Colonic mucosa (tissue), 4 donors: ENCODE measurements around the gene UBL7. TPM values are rescaled to one million over a fixed set of nuclear protein-coding genes. Genes with fewer than 3 reads are reported as not detected.
A peak's percentile ranks its signal among the peaks of the same experiment; 100 is the strongest.

Source experiments
- DNase-seq: peaks from one replicate; pipeline ENCODE4 v3.0.0-alpha.2; 2020
- H3K27ac ChIP-seq: fragments of 200-600 bp; one replicate; pipeline ENCODE4 v1.8.0; 2021
- H3K27me3 ChIP-seq: fragments of 200-600 bp; one replicate; pipeline ENCODE4 v1.8.0; 2021
- H3K36me3 ChIP-seq: fragments of 200-600 bp; one replicate; pipeline ENCODE4 v1.8.0; 2021
- H3K4me1 ChIP-seq: fragments of 200-600 bp; one replicate; pipeline ENCODE4 v1.8.0; 2021; ENCODE audit warnings: mild to moderate bottlenecking
- H3K4me3 ChIP-seq: fragments of 200-600 bp; one replicate; pipeline ENCODE4 v1.8.0; 2021
- H3K9ac ChIP-seq, 2 donors: one replicate each; pipeline ENCODE4 v1.7.0; 2013; ENCODE audit warnings: control low read depth in 2 of 2, low read depth in 2 of 2, low read length in 2 of 2
- H3K9me3 ChIP-seq: fragments of 200-600 bp; one replicate; pipeline ENCODE4 v1.8.0; 2021
- CTCF ChIP-seq: fragments of 200-600 bp; IDR thresholded peaks from one replicate; pipeline ENCODE4 v1.8.0; 2022; ENCODE audit warnings: antibody characterized with exemption, mild to moderate bottlenecking
- intact Hi-C: fragments of 100-400 bp; cut with DNase I; formaldehyde crosslinking; loops from one replicate; pipeline ENCODE4 v1.14.1; 2022
- total RNA-seq, 2 donors: library from RNA; stranded (reverse); fragmentation: NEBNext Ultra II Directional in 1 of 2; extraction: Animal tissue kit (Norgen Biotek cat#: 25700) in 1 of 2; gene quantifications; one replicate each; pipeline ENCODE4 v1.2.1, GENCODE V29; 2021
- donor health status: healthy.
- donor health status: DM: no; HTN: no; CAD: no.
- donor health status: DM: no; HTN: no; CAD: no.

The UBL7 gene, protein sequence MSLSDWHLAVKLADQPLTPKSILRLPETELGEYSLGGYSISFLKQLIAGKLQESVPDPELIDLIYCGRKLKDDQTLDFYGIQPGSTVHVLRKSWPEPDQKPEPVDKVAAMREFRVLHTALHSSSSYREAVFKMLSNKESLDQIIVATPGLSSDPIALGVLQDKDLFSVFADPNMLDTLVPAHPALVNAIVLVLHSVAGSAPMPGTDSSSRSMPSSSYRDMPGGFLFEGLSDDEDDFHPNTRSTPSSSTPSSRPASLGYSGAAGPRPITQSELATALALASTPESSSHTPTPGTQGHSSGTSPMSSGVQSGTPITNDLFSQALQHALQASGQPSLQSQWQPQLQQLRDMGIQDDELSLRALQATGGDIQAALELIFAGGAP
- total RNA-seq, result 10 to 100 TPM; 32.2 to 43.8 TPM

DNA sequence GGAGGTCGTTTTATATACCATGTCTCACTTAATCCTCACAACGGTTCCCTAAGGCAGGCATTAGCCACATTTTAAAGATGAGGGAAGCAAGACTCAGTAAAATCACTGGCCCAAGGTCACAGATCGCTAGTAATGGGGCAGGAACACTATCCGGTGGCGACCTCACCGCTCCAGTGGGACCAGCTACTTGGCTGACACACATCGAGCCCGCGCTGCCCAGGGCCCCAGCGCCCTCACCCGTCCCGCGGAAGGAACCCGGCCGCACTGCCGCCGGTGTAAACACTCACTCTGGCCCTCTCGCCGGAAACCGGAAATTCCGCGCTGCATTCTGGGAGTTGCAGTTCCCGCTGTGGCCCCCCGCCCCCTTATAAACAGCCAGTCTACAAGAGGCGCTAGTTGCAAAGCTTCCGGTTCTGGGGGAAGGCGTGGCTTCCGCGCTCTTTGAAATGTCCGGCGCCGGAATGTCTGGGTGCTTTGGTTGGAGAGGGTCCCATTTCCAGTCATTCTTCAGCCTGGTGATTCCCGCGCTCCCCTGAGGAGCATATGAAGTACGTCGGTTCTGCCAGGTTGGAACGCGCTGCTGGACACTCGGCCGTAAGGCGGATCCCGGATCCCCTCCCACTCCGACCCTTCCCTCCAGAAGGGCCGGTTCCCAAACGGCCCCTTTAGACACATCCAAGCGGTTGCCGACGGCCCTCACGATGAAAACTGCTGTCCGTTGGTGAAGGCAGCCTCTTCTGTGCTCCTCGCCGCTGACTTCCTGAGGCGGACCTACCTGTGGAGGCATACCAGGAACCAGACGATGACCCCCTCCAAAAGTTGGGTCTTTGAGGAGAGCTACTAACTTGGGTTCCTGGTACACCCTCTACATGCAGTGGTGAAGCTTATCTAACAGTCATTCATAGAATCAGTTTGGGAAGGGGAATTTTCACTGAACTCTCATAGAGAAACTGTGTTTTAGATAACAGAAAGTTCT is at the start of gene UBL7:
TSS of gene UBL7 (minus strand) at position 290 of the 976 bp plus-strand sequence. CDS start 2,293 bp downstream, outside the sequence.
- no peak for TF ChIP-seq CTCF
- Histone ChIP-seq H3K9ac (peak within 1 kb of the TSS; percentile 87 to 96), H3K27ac (peak within 1 kb of the TSS; percentile 43), H3K27me3 (no peaks in the 10 kb centered on the region), H3K4me3 (peak within 1 kb of the TSS; percentile 60), H3K4me1 (no peaks in the 10 kb centered on the region), H3K9me3 (no peaks in the 10 kb centered on the region), H3K36me3 (no peaks in the 10 kb centered on the region)
- peak; percentile 99 for DNase-seq
- intact Hi-C loops, result loop anchor here (10.0 kb wide), 2 partner anchors 84 to 154 kb away; partner anchors contain the start of genes ARID3B and CLK3

DNA sequence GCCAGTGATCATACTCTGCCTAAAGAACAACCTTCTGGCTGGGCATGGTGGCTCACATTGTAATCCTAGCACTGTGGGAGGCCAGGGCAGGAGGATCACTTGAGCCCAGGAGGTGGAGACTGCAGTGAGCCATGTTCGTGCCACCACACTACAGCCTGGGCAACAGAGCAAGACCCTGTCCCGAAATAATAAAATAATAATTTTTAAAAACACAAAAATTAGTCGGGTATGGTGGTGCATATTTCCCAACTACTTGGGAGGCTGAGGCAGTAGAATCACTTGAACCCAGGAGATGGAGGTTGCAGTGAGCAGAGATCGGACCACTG is 45.5 kb upstream of the UBL7 start:
- Histone ChIP-seq H3K9me3 (no peaks in the 10 kb centered on the region), H3K27ac (no peak overlapping the region), H3K36me3 (no peaks in the 10 kb centered on the region), H3K4me3 (no peak overlapping the region), H3K4me1 (no peaks in the 10 kb centered on the region), H3K9ac (peak overlapping the region in 1 of 2 donors; percentile 12), H3K27me3 (no peaks in the 10 kb centered on the region)
- intact Hi-C loops, result no loop called here
- no peak for DNase-seq
- TF ChIP-seq CTCF, result no peak

DNA sequence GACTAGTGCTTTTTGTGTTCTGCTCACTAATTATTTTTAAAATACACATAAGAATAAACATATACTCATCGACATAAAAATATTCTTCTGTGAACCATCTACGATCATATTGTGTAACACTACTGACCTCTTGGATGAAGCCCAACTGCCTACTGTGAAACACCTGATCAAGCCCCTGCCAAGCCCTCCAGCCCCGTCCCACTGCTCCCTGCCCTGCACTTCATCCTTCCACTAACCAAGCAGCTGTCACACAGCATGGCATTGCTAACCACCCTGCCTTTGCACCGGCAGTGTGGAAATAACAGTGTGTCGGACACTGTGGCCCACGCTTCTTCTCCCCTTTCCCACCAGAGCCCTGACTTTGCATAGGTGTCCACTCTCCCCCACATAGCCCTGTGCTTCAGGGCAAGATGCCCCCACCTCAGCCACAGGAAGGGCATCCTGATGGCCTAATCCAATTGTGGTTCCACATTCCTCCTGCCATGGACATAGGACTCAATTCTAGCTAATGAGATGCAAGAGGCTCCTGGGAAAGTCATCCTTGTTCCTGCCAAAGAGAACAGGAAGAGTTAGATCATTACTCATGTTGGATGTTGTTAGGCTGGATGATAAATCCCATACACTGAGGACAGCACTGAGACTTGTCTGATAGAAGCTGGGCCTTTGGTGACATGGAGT is 45.0 kb upstream of the UBL7 start:
- Histone ChIP-seq H3K4me1 (no peaks in the 10 kb centered on the region), H3K27me3 (no peaks in the 10 kb centered on the region), H3K9ac (peak overlapping the region in 1 of 2 donors; percentile 12), H3K9me3 (no peaks in the 10 kb centered on the region), H3K27ac (no peak overlapping the region), H3K36me3 (no peaks in the 10 kb centered on the region), H3K4me3 (no peak overlapping the region)
- TF ChIP-seq CTCF, result no peak
- intact Hi-C loops, result no loop called here
- DNase-seq, result no peak

DNA sequence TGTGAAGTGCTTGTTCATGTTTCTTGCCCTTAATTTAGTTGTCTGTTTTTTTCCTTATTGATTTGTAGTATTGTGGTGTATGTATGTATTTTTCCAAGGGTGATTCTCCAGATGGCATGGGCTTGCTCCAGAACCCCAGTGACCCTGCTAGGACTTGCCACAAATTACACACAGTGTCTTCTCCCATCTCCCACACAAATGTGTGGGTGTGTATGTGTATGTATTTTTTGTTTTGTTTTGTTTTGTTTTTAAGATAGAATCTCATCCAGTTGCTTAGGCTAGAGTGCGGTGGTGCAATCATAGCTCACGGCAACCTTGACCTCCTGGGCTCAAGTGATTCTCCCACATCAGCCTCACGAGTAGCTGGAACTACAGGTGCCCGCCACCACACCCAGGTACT is 43.9 kb upstream of the UBL7 start:
- Histone ChIP-seq H3K27ac (no peak overlapping the region), H3K36me3 (no peaks in the 10 kb centered on the region), H3K4me3 (no peak overlapping the region), H3K27me3 (no peaks in the 10 kb centered on the region), H3K4me1 (no peaks in the 10 kb centered on the region), H3K9me3 (no peaks in the 10 kb centered on the region), H3K9ac (no peak overlapping the region)
- intact Hi-C loops, result no loop called here
- no peak for DNase-seq
- no peak for TF ChIP-seq CTCF

DNA sequence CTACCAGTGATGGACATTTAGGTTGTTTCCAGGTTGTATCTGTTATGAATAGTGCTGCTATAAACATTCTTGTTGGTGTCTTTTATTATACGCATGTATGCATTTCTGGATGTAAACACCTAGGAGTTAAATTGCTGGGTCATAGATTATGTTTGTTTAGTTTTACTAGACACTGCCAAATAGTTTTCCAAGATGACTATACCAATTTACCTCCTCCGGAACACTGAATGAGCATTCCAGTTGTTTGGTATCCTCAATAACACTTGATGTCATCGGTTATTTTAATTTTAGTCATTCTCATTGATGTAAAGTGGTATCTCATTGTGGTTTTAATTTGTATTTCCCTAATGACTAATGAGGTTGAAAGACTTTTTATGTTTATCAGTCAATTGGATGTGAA is 43.5 kb upstream of the UBL7 start:
- no peaks in the 10 kb centered on the region for H3K9me3 ChIP-seq
- no peak overlapping the region for H3K4me3 ChIP-seq
- H3K27me3 ChIP-seq, result no peaks in the 10 kb centered on the region
- H3K4me1 ChIP-seq, result no peaks in the 10 kb centered on the region
- H3K9ac ChIP-seq, result no peak overlapping the region
- DNase-seq, result no peak
- no peak for TF ChIP-seq CTCF
- no peaks in the 10 kb centered on the region for H3K36me3 ChIP-seq
- no peak overlapping the region for H3K27ac ChIP-seq
- intact Hi-C loops, result no loop called here
